Measurements from ENCODE around the gene LCAT.

LCAT gene

DNA sequence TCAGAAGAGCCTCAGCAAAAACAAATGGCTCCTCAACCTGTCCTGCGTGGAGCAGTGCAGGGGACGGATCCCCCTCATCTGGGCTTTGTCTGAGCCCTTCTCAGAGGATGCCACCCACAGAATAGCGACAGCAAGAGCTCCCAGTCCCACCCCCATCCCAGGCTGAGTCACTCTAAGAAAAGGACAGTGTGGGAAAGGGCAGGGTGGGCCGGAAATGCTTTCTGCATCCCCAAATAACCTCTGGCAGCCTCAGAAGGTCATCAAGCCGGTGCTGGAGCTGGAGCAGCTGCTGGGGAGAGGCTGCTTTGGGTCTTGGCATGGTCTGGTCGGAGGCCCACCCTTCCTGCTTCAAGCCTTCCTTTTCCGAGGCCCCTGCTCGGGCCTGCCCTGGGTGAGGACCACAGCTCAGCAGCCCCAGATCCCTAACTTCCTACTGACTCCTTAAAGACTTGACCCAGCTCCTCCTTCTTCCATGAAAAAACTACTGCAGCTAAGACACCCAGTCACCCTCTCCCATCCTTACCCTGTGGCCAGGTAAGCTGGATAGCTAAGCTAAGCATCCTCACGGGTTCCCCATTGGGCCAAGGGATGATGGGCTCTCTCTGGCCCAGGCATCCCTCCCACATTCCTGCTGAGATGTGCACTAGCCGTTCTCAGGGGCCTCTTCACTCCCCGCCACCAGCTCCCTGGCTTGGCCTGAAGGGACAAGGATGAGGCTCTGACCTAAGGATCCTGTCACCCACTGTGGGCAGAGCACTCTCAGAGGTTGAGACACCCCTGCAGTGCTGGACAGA, 15.8 kb upstream of the LCAT start:
- no peak overlapping the region for H3K9ac ChIP-seq (ENCODE audit: low read depth, low read length)
- H3K4me3 ChIP-seq (ENCODE audit: low read length) = no peak overlapping the region
- H3K27me3 ChIP-seq (ENCODE audit: insufficient read depth, low read length) = no peaks in the 10 kb centered on the region
- peaks cover 68% of the 10 kb centered on the region for H3K36me3 ChIP-seq (ENCODE audit: insufficient read depth, low read length)
- H3K9me3 ChIP-seq (ENCODE audit: insufficient read depth, low read depth, low read length) = no peaks in the 10 kb centered on the region
- no peak overlapping the region for H3K27ac ChIP-seq (ENCODE audit: low read depth, low read length)
- H3K4me1 ChIP-seq (ENCODE audit: insufficient read depth, low read length) = peaks cover 2% of the 10 kb centered on the region; the same call in 1 of the 2 replicates
- 90% methylated on average over 11 of the region's 11 CpGs for WGBS

DNA sequence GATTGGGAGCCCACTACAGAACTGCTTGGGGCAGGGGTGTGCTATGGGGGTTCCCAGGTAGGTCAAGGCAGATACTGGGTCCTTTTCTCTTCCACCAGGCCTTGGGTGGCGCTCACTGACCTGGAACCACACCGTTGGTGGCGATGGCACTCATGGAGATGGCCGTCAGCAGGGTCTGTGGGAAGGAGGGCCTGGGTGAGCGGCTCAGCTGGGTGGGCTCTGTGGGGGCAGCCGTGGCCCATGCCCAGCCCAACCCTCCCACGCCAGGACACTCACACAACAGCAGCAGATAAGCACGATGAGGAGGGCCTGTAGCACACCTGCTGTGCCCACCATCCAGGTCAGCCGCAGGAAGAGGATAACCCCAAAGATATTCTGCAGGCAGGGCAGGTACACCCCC, 13.7 kb upstream of the LCAT start:
- WGBS = 93% methylated on average over 9 of the region's 9 CpGs
- Histone ChIP-seq H3K27ac (ENCODE audit: low read depth, low read length) (no peak overlapping the region), H3K9ac (ENCODE audit: low read depth, low read length) (no peak overlapping the region), H3K4me3 (ENCODE audit: low read length) (no peak overlapping the region), H3K4me1 (ENCODE audit: insufficient read depth, low read length) (no peaks in the 10 kb centered on the region), H3K9me3 (ENCODE audit: insufficient read depth, low read depth, low read length) (no peaks in the 10 kb centered on the region), H3K36me3 (ENCODE audit: insufficient read depth, low read length) (peaks cover 75% of the 10 kb centered on the region), H3K27me3 (ENCODE audit: insufficient read depth, low read length) (no peaks in the 10 kb centered on the region)

DNA sequence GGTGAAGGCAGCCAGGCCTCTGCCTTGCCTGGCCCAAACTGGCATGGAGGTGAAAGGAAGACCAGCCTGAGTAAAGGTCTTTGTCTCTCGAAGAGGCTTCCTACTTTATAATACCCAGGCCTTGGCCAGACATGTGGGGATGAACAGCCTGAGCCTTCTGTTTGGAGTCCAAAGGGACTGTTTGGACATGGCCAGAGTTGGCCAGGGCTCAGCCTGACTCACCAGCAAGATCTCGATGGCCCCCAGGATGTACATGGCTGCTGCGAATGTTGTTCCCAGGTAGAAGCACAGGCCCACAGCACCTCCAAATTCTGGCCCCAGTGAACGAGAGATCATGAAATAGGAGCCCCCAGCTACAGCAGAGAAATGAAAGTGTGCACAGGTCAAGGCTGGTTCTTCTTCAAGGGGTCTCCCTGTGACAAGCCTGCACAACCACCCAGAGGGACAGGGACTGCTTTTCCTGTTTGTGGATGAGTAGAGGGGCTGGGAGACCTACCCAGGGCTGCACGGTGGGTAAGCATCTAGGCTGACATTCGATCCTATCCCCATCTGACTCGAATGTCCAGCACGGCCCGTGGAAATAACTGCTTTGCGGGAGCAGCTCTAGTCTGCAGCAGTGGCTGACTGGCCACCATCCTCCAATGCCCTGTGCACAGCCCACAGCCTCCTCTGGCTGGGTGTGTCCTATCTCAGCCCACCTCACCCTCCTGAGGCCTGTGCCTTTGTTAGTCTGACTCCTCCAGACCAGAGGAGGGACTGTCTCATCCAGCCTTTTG, 10.7 kb upstream of the LCAT start:
- Histone ChIP-seq H3K4me1 (ENCODE audit: insufficient read depth, low read length) (no peaks in the 10 kb centered on the region), H3K4me3 (ENCODE audit: low read length) (no peak overlapping the region), H3K27ac (ENCODE audit: low read depth, low read length) (no peak overlapping the region), H3K9ac (ENCODE audit: low read depth, low read length) (no peak overlapping the region), H3K36me3 (ENCODE audit: insufficient read depth, low read length) (peaks cover 72% of the 10 kb centered on the region), H3K27me3 (ENCODE audit: insufficient read depth, low read length) (no peaks in the 10 kb centered on the region), H3K9me3 (ENCODE audit: insufficient read depth, low read depth, low read length) (no peaks in the 10 kb centered on the region)
- 96% methylated on average over 10 of the region's 10 CpGs for WGBS

DNA sequence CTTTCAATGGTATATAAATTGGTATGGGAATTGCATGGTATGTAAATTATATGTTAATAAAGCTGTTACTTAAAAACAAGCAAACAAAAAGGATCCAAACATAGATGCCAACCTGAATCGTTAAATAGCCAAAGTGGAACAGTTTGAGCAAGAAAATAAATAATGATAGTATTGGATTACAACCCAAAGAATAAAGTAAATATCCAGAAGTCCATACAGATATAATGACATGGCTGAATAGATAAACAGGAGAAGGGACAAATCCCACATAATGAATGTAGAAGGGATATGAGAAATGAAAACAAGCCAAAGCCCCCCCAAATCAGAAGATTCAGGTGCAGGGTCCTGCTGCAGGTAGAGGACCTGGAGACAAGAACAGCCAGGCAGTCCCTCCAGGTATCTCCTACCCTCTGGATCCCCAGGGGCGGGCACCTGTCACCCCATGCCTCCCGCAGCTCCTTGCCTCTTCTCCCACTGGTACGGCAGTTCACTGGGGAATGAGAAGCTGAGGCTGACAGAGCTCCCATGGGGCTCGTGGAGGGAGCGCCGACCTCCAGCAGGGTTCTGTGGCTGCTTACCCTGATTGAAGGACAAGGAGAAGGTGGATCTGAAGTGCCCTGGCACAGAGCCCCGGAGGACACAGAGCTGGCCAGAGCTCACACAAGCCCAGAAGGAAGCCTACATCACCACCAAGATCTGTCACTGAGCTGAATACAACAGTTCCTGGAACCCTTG, 9.9 kb upstream of the LCAT start:
- whole genome bisulfite sequencing = 97% methylated on average over 7 of the region's 8 CpGs
- H3K4me3 ChIP-seq (ENCODE audit: low read length) = no peak overlapping the region
- H3K9ac ChIP-seq (ENCODE audit: low read depth, low read length) = no peak overlapping the region
- H3K27ac ChIP-seq (ENCODE audit: low read depth, low read length) = no peak overlapping the region
- no peaks in the 10 kb centered on the region for H3K27me3 ChIP-seq (ENCODE audit: insufficient read depth, low read length)
- H3K4me1 ChIP-seq (ENCODE audit: insufficient read depth, low read length) = no peaks in the 10 kb centered on the region
- no peaks in the 10 kb centered on the region for H3K9me3 ChIP-seq (ENCODE audit: insufficient read depth, low read depth, low read length)
- peaks cover 72% of the 10 kb centered on the region for H3K36me3 ChIP-seq (ENCODE audit: insufficient read depth, low read length)

DNA sequence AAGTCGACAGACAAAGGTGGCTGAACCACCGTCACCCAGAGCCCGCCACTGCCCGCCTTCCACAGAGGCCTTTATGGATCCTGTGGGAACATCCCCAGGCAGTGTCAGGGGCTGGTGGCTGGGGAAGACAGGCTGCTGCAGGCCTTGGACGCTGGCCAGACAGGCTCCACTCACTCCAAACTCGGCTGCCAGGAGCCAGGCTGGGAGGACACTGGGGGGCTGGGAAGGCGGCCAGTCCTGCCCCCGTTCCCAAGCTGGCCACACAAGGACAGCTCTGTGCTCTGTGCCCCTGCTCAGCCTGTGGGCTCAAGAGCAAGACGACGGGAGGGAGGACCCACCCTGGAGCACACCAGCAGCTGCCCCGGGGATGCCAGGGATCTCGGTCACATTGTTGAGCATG, 7.6 kb upstream of the LCAT start:
- Histone ChIP-seq H3K4me1 (ENCODE audit: insufficient read depth, low read length) (no peaks in the 10 kb centered on the region), H3K9ac (ENCODE audit: low read depth, low read length) (no peak overlapping the region), H3K36me3 (ENCODE audit: insufficient read depth, low read length) (peaks cover 77% of the 10 kb centered on the region), H3K27ac (ENCODE audit: low read depth, low read length) (no peak overlapping the region), H3K27me3 (ENCODE audit: insufficient read depth, low read length) (no peaks in the 10 kb centered on the region), H3K4me3 (ENCODE audit: low read length) (no peak overlapping the region), H3K9me3 (ENCODE audit: insufficient read depth, low read depth, low read length) (no peaks in the 10 kb centered on the region)
- WGBS = 95% methylated on average over 12 of the region's 12 CpGs

DNA sequence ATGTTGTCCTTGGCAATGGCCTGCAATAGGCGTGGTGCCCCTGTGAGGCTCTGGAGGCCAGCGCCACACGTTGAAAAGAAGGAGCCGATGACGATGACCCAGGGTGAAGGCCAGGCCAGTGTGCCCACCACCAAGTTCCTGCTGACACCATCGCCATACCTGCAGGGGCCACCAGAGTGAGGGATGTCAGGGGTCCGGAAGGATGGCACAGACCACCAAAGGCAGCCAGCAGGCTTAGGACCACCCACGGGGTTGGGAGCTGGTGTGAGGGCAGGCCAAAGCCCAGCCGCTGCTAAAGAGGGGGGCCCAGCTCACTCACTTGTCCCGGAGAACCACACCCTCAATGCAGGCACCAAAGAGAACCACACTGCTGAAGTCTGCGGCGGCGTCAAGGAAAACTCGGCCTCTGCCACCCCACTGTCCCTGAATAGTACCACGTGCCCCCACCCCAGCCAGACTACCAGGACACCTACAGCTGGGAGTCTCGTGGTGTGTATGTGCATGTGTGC, 6.5 kb upstream of the LCAT start:
- H3K27me3 ChIP-seq (ENCODE audit: insufficient read depth, low read length) = no peaks in the 10 kb centered on the region
- no peaks in the 10 kb centered on the region for H3K9me3 ChIP-seq (ENCODE audit: insufficient read depth, low read depth, low read length)
- peaks cover 84% of the 10 kb centered on the region for H3K36me3 ChIP-seq (ENCODE audit: insufficient read depth, low read length)
- H3K4me1 ChIP-seq (ENCODE audit: insufficient read depth, low read length) = no peaks in the 10 kb centered on the region
- 95% methylated on average over 16 of the region's 16 CpGs for WGBS
- no peak overlapping the region for H3K4me3 ChIP-seq (ENCODE audit: low read length)
- no peak overlapping the region for H3K9ac ChIP-seq (ENCODE audit: low read depth, low read length)
- no peak overlapping the region for H3K27ac ChIP-seq (ENCODE audit: low read depth, low read length)

DNA sequence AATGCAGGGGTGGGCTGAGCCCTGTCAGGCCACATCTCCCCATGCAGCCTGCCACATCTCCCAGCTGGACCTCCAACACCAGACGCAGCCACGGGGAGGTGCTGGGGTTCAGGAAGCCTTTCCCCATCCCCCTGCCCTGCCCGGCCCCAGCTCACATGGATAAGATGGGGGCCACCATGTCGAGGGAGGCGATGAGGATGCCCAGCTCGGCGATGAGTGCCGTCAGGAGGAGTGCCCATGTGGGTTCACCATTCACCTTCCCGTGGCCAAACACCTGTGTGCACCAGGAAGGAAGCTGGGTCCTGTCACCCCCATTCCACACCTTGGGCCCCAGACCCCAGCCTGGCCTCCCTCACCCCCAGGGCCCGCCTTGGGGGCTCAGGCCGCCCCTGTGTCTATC, 5.7 kb upstream of the LCAT start:
- no peaks in the 10 kb centered on the region for H3K27me3 ChIP-seq (ENCODE audit: insufficient read depth, low read length)
- H3K4me1 ChIP-seq (ENCODE audit: insufficient read depth, low read length) = no peaks in the 10 kb centered on the region
- peaks cover 87% of the 10 kb centered on the region for H3K36me3 ChIP-seq (ENCODE audit: insufficient read depth, low read length)
- H3K9ac ChIP-seq (ENCODE audit: low read depth, low read length) = no peak overlapping the region
- no peaks in the 10 kb centered on the region for H3K9me3 ChIP-seq (ENCODE audit: insufficient read depth, low read depth, low read length)
- WGBS = 95% methylated on average over 11 of the region's 11 CpGs
- no peak overlapping the region for H3K4me3 ChIP-seq (ENCODE audit: low read length)
- no peak overlapping the region for H3K27ac ChIP-seq (ENCODE audit: low read depth, low read length)

DNA sequence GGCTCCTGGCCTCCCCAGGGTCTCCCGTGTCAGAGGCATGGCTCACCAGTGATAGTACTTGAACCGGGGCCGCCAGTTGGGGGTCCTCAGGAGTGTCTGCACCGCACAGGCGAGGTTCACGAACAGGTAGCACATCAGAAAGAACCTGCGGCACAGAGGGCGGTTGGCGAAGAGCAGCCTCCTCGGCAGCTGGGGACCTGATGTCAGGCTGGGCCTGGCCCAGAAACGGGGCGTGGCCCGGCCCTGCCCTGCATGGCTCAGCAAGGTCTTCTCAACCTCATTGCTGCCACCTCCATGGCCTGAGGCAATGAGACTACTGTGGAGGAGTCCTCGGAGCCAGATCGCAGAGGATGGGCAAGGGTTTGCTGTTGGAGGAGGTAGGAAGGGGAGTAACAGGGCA, 4.1 kb upstream of the LCAT start:
- H3K9ac ChIP-seq (ENCODE audit: low read depth, low read length) = no peak overlapping the region
- 95% methylated on average over 15 of the region's 15 CpGs for WGBS
- H3K4me3 ChIP-seq (ENCODE audit: low read length) = no peak overlapping the region
- H3K4me1 ChIP-seq (ENCODE audit: insufficient read depth, low read length) = no peaks in the 10 kb centered on the region
- no peaks in the 10 kb centered on the region for H3K27me3 ChIP-seq (ENCODE audit: insufficient read depth, low read length)
- no peaks in the 10 kb centered on the region for H3K9me3 ChIP-seq (ENCODE audit: insufficient read depth, low read depth, low read length)
- peaks cover 80% of the 10 kb centered on the region for H3K36me3 ChIP-seq (ENCODE audit: insufficient read depth, low read length)
- no peak overlapping the region for H3K27ac ChIP-seq (ENCODE audit: low read depth, low read length)

DNA sequence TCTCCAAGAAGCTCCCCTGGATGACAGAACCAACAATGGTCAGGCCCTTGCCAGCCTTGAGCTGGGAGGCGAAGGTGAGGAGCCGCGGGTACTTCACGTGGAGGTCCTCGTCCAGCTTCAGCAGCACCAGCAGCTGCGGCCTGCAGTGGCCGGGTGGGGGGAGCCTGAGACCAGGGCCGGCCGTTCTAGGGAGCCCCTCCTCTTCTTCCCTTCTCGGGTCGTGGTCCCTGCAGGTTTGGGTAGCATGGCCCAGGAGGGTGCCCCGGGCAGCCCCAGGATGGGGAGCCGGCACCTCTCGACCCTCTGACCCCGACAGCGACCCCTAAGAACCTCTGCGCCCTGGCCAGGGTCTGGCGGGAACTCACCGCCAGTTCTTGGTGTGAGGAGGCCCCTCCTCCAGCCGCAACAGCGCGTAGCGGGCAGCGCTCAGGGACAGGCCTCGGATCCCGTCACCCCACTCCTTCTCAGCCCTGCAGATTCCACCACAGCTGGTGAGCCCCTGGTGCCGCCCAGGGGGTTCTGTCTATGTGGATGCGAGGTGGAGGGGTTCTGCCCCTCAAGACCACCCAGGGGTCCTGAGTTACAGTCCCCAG, 3.1 kb upstream of the LCAT start:
- H3K27me3 ChIP-seq (ENCODE audit: insufficient read depth, low read length) = no peaks in the 10 kb centered on the region
- 97% methylated on average over 28 of the region's 28 CpGs for WGBS
- H3K27ac ChIP-seq (ENCODE audit: low read depth, low read length) = no peak overlapping the region
- peaks cover 80% of the 10 kb centered on the region for H3K36me3 ChIP-seq (ENCODE audit: insufficient read depth, low read length)
- H3K4me3 ChIP-seq (ENCODE audit: low read length) = no peak overlapping the region
- no peaks in the 10 kb centered on the region for H3K9me3 ChIP-seq (ENCODE audit: insufficient read depth, low read depth, low read length)
- H3K4me1 ChIP-seq (ENCODE audit: insufficient read depth, low read length) = no peaks in the 10 kb centered on the region
- H3K9ac ChIP-seq (ENCODE audit: low read depth, low read length) = no peak overlapping the region

DNA sequence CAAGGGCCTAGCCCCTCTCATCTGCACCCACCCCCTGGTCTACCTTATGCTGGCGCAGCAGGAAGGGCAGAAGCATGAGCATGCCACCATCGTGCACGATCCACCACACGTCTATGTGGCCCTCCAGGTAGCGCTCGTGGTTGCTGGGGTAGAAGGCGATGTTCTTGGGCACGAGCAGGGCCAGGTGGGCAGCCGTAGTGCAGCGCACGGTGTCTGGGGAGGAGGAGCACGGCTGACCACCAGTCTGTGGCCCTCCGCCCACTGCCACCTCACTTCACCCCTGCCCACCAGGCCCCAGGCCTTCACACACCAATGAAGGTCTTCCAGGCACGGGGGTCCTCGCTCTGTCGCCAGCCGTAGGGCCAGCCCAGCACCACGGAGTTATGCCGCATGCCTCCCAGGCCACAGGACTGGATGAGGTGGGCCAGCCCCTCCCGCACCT, 2.2 kb upstream of the LCAT start:
- Histone ChIP-seq H3K9me3 (ENCODE audit: insufficient read depth, low read depth, low read length) (no peaks in the 10 kb centered on the region), H3K27ac (ENCODE audit: low read depth, low read length) (no peak overlapping the region), H3K27me3 (ENCODE audit: insufficient read depth, low read length) (no peaks in the 10 kb centered on the region), H3K4me1 (ENCODE audit: insufficient read depth, low read length) (no peaks in the 10 kb centered on the region), H3K4me3 (ENCODE audit: low read length) (no peak overlapping the region), H3K36me3 (ENCODE audit: insufficient read depth, low read length) (peaks cover 71% of the 10 kb centered on the region), H3K9ac (ENCODE audit: low read depth, low read length) (no peak overlapping the region)
- WGBS = 97% methylated on average over 20 of the region's 20 CpGs
